G401 (cell line): ENCODE data around the gene CCDC198. TPM values are rescaled to one million over a fixed set of nuclear protein-coding genes. Genes with fewer than 3 reads are reported as not detected.
A peak's percentile ranks its signal among the peaks of the same experiment; 100 is the strongest.

ENCODE experiments used
- DNase-seq: peaks from one replicate; pipeline ENCODE4 v3.0.0-alpha.2; 2015; ENCODE audit warnings: low spot score
- in situ Hi-C: cut with HindIII; loops from 2 replicates; pipeline ENCODE4 v1.10.0; 2016; ENCODE audit warnings: low sequenced_read_pairs, mixed read lengths
- total RNA-seq: library from RNA; depleted of rRNA; stranded (reverse); fragments of >200 nt; shearing (Covaris generic); gene quantifications from 2 replicates; pipeline ENCODE4 v1.2.3, GENCODE V29; 2014; rRNA removed

The CCDC198 gene, protein sequence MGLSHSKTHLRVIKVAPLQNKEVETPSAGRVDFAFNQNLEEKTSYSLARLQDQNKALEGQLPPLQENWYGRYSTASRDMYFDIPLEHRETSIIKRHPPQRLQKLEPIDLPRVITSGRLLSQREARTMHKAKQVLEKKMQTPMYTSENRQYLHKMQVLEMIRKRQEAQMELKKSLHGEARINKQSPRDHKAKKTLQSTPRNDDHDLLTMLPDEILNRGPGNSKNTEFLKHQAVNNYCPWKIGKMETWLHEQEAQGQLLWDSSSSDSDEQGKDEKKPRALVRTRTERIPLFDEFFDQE
- not detected in 2 replicates for total RNA-seq

DNA sequence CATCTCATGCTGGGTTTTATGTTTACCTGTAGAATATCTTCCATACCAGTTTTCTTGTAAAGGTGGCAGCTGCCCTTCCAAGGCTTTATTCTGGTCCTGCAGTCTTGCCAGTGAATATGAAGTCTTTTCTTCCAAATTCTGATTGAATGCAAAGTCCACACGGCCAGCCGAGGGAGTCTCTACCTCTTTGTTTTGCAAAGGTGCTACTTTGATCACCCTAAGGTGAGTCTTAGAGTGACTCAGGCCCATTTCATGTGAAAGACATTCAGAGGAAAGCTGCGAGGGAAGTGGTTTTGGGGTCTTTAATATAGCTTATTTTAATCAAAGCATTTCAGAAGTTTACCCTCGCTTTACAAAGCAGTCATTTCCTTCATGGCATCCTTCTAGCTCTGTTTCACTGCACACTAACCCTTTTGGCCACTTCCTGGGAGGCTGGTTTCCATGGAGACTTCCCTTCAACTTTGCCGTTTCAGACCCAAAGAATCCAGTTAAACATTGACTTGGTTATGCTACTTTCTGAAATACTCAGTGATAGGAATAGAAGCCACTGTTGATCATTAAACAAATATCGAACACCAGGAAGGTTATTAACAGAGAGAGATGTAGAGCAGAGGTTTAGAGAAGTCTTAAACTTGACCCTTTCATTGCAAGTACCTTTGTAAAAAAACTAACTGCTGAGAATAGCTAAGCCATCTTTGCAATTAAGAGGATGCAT is at the start of gene CCDC198:
Gene CCDC198 (minus strand): TSS at position 391 of the 715 bp plus-strand sequence. CDS start 142 bp downstream, at position 249.
- in situ Hi-C loops: no loop called here
- no peak for DNase-seq

DNA sequence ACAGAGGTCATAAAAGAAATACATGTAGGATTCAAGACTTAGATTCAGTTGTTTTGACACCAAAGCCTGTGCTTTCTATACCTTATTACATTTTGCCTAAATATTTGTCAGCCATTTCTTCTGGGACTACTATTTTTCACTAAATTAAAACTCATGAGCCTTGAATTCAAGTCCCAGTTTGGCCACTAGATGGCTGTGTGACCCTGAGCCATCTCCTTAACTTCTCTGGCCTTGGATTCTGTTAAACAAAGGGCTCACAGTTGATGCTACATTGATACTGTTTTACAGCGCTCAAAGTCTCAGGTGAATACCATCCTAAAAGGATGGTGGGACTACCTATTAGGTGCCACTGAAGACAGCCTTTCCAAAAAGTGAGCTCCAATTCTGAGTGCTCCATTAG is 39.6 kb upstream of the CCDC198 start:
- peak; percentile 52 for DNase-seq
- in situ Hi-C loops: no loop called here

DNA sequence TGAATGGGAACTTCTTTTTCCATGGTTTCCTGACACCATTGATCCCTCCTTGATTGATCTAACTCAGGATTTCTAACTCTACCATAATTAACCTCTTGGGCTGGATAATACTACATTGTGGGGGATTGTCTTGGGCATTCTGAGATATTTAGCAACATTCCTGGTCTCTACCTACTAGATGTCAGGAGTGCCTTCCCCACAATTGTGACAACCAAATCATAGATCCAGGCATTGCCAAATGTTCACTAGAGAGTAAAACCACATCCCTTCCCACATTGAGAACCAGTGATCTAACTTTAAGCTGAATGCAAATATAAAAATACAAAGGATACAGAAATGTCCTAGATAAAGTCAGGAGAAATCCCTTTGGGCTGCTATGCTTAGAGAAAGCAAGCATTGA is 36.9 kb upstream of the CCDC198 start:
- no peak for DNase-seq
- in situ Hi-C loops: no loop called here

DNA sequence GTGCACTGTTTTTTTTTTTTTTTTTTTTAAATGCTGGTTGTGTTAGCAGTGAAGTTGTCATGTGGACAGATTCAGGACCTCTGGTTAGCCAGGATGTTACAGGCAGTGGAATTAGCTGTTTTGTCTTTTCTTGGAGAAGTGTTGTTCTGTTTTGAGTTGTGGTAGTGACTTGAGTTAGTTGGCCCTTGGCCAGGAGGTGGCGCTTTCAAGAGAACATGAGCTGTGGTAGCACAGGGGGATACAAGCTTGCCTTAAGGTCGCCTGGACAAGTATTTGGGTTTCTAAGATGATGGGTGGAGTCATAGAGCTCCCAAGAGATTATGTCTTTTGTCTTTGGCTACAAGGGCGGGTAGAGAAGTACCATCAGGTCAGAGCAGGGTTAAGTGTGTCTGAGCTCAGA is 33.3 kb upstream of the CCDC198 start:
- in situ Hi-C loops: no loop called here
- no peak for DNase-seq

DNA sequence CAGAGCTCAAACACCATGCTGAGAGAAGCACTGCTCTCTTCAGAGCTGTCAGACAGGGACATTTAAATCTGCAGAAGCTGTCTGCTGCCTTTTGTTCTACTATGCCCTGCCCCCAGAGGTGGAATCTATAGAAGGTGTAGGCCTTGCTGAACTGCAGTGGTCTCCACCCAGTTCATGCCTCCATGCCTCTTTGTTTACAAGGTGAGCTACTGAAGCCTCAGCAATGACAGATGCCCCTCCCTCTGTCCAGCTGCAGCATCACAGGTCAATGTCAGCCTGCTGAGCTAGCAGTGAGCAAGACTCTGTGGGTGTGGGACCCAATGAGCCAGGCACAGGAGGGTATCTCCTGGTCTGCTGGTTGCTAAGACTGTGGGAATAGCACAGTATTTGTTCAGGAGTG is 25.4 kb upstream of the CCDC198 start:
- in situ Hi-C loops: no loop called here
- no peak for DNase-seq

DNA sequence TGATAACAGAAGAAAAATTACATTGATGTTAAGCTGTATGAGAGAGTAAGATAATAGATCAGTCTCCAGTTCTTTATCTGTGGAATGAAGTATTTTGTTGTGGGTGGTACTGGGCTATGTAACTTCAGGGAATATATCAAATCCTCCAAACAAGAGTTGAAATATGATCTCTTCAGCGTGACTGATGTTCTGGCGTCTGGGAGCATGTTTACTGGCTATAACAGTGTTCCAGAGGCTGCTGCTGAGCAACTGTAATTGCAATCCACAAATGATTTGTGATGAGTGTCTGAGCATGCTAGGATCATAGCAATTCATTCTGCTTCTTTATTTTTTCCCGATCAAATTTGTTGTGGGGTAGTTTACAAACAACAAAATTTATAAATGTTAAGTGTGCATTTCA is 18.6 kb upstream of the CCDC198 start:
- in situ Hi-C loops: no loop called here
- no peak for DNase-seq

DNA sequence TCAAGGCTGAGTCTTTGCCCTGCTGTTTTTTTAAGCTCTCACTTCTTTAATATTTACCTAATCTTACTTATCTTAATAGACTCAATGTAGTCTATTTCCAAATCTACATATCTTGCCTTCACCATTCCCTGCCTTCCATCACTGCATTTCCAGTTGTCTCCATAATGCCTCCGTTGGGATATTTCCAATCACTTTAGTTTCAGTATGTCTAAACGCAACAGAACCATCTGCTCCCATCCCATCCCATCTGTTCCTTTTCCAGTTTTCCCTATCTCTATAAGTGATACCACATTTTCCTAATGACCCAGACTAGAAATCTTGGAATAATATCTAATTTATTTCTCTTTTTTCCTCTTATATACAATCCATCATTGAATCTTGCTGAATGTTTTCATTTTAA is 15.1 kb upstream of the CCDC198 start:
- in situ Hi-C loops: no loop called here

DNA sequence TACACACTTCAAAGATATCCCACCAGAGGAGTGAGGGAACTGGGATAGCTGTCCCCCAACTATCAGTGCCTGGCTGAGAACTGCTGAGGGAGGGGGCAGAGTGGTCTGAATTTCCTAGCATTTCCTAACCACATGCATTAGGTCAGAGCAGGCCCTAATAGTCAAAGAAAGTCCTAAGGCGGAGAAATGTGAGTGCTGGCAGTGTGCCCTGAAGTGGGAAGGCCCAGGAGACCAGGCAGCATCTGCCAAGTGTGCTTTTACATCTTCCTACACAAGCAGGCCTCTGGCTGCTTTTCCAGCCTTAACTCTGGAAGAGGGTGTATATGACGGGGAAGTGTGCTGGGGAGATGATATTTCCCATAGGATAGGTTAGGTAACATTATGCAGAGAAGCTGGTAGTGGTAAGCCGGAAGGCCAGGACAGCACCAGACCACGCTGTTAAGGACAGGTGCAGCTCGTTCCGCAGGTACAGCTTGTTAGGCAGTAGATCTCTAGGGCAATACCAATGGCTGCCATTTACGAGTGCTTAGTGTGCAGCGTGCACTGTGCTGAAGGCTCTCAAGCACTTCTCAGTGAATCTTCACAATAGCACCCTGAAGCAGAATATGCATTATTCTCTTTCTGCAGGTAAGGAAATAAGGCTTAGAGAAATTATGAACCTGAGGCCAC is 9.1 kb upstream of the CCDC198 start:
- no peak for DNase-seq
- in situ Hi-C loops: no loop called here

More for the DNA sequence above, 15.1 kb upstream of the CCDC198 start:
- DNase-seq: peak; percentile 84

DNA sequence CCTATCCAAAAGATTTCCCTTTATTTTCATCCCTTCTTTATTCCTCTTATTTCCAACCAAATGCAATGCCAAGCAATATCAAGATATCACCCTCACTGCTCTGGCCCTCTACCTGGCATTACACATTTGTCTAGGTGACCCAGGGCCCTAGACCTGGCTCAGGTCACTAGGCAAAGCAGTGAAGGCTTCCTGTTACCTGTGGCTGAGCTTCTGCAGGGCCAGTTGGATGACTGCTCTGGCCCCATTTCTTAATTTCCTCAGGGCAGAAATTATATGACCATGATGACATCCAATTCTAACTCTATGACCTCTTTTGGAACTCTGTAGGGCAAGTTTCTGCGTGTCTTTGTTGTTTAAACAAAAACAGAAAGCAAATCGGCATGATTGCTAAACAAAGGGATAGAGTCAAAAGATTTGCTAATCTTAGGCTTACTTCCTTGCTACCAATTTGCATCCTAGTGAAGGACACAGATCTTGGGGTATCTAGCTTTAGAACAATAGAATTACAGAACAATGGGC is 7.4 kb upstream of the CCDC198 start:
- no peak for DNase-seq
- in situ Hi-C loops: no loop called here

DNA sequence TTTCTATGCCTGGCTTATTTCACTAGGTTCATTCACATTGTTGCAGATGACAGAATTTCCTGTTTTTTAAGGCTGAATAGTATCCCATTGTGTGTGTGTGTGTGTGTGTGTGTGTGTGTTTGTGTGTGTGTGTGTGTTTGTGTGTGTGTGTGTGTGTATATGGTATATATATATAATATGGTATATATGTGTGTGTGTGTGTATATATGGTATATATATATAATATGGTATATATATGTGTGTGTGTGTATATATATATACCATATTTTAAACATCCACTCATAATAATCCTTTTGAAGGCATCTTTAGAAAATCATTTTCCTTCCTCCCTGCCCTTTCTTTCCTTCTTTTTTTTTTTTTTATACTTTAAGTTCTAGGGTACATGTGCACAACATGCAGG is 5.0 kb upstream of the CCDC198 start:
- in situ Hi-C loops: no loop called here
- no peak for DNase-seq

DNA sequence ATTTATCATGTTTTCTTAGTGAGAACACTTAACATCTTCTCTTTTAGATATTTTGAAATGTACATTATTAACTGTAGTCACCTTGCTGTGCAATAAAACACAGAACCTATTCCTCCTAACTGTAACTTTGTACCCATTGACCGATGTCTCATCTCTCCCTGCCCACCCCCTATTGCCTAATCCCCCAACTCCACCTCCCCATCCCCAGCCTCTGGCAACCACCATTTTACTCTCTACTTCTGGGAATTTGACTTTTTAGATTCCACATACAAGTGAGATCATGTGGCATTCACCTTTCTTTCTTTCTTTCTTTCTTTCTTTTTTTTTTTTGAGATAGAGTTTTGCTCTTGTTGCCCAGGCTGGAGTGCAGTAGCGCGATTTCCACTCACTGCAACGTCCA is 4.4 kb upstream of the CCDC198 start:
- DNase-seq: no peak
- in situ Hi-C loops: no loop called here

DNA sequence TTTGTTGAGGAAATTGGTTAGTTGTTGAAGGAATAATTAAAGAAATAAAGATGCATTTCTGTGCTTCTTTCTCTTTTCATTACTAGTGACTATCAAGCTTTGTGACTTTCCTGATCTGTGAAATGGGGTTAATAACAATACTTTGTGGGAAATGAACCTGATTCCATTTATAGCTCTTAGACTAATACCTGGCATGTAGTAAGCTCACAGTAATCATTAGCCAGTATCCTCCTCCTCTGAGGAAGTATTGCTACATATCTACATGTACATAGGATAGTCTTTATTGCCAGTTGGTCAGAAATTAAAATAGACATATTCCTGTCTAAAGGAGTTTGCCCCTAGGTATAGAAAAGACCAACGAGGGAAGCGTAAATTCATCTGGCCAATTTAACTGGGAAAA is 1.8 kb upstream of the CCDC198 start:
- in situ Hi-C loops: no loop called here
- DNase-seq: no peak

DNA sequence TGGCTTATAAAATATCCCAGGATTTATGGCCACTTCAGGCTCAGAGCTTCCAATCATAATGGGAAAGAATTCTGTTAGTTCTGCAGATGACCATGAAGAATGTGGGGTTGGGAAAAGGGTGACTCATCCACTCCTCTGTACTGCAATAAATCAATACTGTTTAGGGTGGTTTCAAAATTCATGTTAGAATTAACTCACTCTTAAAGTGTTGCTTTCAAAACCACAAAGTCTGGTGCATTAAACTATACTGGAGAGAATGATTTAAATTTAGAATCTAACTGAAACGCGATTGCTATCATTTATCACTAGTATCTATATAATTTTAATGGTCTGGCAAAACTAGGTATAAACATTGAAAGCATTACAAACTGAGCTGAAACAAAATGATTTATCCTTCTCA is 798 bp downstream of the CCDC198 start:
- DNase-seq: no peak
- in situ Hi-C loops: no loop called here

DNA sequence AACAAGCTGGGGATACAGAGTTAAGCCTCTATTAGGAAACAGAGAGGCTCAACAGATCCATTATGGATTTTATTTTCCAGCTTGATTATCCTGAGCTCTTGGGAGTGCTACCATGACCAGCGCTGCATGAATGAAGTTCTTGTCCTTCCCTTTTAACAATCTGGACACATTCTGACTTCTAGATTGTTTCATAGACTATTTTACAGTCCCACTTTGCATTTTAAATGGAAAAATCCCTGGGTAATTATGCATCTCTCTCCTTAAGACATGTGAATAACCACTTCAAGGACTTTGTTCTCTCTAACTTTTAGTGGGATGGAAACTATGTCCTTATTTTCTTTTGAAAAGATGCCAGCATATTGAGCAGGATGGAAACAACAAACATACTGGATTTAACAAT is 2.0 kb downstream of the CCDC198 start:
- DNase-seq: no peak
- in situ Hi-C loops: no loop called here

DNA sequence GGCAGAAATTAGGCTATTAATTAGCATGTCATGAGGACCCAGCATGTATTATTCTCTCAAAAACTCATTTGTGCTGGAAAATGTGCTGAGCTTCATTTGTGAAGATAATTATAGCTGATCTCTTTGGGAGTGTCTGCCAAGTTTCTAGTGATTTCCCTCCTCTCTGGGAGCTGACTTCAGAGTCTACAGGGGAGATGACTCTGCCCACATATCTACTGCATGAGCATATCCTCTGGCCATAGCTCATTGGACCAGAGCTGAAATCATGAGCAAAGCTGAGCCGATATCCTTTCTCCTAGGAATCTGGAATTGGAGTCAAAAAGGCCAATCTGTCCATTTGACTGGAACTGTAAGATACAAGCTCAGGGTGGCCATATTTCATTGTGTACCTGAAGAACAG is 5.9 kb downstream of the CCDC198 start:
- in situ Hi-C loops: no loop called here
- peak; percentile 78 for DNase-seq

DNA sequence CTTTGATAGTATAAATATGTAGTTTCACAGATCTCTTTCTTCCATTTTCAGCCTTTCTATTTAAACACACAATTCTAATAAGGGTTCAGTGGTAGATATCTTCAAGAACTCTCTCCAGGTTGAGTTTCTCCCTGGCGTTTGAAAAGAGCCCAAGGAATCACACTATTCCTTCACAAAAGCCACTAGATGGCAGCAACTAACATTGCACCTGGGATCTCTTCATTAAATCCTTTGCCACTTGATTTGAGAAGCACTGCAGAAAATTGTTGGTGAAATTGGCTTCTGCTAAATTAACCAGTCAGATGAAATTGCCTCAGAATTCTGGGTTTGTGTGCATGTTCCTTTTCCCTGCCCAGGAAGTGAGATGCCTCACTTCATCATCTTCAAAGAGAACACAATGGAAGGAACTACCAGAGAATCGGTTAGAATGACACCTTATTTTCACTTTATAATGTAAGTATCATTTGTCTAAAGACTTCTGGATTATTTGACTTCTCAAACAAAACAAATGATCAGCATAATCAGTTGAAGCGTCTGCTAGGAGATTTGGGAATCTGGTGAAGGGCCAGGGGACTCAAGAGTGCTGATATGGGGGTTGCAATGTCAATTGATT is 6.8 kb downstream of the CCDC198 start:
- in situ Hi-C loops: no loop called here
- DNase-seq: peak; percentile 88

DNA sequence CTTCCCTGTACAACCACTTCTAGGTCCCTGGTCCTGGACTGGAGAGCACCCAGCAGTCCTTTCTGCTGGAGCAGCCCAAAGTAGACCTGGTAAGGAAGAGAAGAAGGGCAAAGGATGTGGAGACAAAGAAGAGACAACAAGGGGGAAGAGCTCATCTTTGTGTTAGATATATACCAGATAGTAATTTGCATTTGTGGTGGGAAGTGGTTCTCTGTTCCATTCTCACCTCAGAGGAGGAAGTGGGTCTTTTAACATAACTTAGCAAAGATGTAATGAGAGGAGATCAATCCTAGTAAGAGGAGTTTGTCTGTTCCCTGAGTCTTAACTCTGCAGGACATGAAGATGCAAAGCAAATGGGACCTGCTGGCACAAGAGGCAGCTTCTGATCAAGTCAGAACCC is 8.0 kb downstream of the CCDC198 start:
- no peak for DNase-seq
- in situ Hi-C loops: no loop called here

DNA sequence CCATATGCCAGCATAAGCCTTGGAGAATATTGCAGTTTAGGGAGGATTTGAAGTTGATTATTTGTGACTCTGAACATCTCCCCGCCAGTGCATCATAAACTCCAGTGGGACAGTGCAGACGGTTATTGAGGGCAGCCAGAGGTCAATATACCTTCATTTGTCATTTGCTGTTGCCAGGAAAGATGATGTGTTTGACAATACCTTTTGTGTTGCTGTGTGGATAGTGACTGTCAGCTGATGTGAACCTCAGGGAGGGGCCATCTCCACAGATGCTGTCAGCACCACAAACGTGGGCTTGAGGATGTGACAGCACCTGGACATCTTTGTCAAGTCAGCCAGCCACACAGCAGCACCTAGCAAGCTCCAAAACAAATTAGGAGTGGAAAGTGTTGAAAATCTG is 11.5 kb downstream of the CCDC198 start:
- in situ Hi-C loops: no loop called here
- DNase-seq: no peak

DNA sequence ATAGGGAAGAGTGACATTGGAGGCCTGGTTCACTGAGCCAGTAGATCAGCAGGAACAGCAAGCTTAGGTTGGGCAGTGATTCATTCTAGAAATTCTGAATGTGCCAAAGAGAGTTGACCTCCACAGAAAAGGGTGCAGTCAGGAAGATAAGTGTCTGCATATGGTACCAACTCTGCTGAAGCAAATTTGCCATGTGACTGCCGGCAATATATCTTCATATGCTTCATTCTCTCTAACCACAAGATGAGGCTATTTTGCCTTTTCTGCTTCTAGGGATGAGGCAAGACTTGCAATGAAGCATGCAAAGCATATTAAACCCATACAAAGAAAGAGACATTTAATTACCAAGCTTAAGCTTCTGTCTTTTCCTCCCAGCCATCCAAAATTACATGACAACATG is 13.6 kb downstream of the CCDC198 start:
- in situ Hi-C loops: no loop called here
- DNase-seq: no peak

DNA sequence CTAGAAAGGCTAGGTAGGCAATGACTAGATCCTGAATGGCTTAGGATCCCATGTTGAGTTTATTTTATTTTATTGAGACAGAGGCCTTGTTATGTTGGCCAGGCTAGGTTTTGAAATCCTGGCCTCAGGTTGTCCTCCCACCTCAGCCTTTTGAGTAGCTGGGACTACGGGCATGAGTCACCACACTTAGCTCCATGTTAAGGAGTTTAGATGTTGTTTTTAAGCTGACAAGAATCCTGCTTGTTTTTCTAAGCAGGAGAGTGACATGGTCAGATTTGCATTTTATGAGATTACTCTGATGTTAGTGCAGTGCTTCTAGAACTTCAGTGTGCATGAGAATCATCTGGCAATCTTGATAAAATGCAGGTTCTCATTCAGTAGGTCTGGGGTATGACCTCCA is 14.5 kb downstream of the CCDC198 start:
- no peak for DNase-seq
- in situ Hi-C loops: no loop called here
